GM18498 (cell line): ENCODE measurements around the gene AFF4.
"Not testable (repeated sequence)": the region's sequence is repeated elsewhere in the genome, so short reads cannot be mapped to it uniquely, and the experiment has no call there.

Experiments
- ATAC-seq: cut with Tn5 transposase; IDR thresholded peaks from one replicate; pipeline ENCODE4 v1.9.1; 2021; ENCODE audit warnings: mild to moderate bottlenecking, moderate library complexity; ENCODE audit not compliant: unreplicated experiment

AFF4 gene, protein sequence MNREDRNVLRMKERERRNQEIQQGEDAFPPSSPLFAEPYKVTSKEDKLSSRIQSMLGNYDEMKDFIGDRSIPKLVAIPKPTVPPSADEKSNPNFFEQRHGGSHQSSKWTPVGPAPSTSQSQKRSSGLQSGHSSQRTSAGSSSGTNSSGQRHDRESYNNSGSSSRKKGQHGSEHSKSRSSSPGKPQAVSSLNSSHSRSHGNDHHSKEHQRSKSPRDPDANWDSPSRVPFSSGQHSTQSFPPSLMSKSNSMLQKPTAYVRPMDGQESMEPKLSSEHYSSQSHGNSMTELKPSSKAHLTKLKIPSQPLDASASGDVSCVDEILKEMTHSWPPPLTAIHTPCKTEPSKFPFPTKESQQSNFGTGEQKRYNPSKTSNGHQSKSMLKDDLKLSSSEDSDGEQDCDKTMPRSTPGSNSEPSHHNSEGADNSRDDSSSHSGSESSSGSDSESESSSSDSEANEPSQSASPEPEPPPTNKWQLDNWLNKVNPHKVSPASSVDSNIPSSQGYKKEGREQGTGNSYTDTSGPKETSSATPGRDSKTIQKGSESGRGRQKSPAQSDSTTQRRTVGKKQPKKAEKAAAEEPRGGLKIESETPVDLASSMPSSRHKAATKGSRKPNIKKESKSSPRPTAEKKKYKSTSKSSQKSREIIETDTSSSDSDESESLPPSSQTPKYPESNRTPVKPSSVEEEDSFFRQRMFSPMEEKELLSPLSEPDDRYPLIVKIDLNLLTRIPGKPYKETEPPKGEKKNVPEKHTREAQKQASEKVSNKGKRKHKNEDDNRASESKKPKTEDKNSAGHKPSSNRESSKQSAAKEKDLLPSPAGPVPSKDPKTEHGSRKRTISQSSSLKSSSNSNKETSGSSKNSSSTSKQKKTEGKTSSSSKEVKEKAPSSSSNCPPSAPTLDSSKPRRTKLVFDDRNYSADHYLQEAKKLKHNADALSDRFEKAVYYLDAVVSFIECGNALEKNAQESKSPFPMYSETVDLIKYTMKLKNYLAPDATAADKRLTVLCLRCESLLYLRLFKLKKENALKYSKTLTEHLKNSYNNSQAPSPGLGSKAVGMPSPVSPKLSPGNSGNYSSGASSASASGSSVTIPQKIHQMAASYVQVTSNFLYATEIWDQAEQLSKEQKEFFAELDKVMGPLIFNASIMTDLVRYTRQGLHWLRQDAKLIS

DNA sequence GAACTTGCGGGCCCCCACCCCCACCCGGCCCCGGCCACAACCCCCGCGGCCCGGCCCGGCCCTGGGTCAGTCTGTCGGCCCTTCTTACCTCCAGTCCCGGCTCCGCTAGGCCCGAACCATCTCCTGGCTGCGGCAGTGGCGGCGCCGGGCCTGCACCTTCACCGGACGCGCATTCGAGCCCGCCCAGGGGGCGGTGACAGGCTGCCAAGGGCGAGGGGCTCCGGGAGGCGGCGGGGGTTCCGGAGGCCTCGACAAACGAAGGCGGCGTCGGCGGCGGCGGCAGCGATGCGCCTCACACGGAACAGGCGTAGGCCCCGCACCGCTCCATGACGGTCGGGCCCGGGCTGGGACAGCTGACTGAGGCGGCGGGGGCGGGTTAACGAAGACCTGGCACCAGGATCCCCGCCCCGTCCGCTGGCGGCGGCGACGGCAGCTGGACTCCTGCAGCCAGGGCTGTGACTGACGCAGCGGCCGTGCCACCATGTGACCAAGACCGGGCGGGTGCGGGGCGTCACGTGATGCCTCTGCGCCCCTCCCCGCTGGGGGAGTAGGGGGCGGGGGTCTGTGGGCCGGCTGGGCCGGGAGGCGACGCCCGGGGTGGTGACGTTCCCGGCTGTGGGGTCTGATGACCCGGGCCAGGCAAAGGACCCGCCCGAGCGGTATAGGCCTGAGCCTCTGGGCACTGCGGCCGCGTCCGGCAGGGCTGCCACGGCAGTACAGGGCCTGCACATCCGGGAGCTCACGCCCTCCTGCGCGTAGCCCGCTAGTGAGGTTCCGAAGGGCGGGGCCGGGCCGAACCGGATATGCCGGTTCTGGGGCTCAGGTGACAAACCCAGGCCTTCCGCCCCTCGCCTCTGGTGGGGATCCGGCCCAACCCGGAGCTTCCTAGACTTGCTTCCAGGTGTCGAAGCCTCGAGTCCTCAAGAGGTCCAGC lies at the start of gene AFF4:
AFF4 (minus strand) TSS at position 464 of the 934 bp plus-strand sequence. CDS start 26,445 bp downstream, outside the sequence.
- ATAC-seq: peak; percentile 95

DNA sequence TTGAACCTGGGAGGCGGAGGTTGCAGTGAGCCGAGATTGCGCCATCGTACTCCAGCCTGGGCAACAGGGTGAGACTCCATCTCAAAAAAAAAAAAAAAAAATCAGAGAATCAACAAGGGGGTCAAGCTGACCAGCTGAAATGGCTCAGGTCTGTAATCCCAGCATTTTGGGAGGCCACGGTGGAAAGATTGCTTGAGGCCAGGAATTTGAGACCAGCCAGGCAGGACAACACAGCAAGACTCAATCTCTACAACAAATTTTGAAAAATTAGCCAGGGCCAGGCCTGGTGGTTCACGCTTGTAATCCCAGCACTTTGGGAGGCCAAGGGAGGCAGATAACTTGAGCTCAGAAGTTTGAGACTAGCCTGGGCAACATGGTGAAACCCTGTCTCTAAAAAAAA lies 45.0 kb upstream of the AFF4 start:
- ATAC-seq: not testable (repeated sequence)

DNA sequence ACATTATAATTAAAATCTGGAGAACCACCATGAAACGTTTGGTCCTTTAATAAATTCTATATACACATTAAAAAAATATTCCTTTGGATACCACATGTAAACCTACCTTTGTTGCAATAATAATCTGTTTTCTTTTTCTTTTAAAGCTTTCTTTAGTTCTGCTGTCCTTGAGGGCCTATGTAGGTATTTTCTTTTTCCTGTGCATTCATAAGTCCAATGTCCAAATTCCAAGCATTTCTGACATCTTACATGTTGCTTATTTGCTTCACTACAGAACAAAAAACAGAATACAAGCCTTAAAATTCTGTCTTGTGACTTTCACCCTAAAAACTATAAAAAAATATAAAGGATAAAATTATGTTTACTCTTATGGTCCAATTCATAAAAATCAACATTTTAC lies 43.2 kb upstream of the AFF4 start:
- no peak for ATAC-seq

DNA sequence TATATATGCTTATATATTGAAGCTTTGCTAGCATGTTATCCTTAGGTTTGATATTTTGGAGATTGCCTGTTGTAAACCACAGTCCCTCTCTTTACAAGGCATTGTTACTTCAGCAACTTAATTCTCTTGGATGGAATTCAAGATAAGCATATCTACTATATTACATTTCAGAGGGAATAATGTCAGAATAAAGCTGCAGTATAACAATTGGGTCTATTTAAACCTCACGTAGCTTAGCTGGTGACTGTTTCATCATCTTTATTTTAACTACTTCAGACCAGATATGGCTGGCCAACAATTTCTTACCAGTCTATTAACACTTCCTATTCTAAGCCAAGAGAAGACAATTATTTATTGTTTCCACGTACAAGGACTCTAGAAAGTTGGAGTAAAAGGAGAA lies 35.8 kb upstream of the AFF4 start:
- ATAC-seq: no peak

DNA sequence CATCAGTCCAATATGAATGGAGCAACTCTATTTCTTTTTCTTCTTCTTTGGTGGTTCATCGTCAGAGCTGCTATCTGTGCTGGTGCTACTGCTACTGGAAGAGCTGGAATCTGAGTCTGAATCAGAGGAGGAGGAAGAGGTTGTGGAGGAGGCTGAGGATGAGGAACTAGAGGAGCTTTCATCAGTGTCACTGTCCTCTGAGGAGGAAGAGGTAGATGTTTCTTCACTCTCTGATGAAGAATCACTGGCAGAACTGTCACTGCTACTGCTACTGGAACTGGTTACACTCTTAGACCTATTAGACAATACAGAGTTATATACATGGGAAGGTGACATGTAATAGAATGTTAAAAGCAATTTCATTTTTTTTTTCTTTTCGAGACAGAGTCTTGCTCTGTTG lies 35.1 kb upstream of the AFF4 start:
- no peak for ATAC-seq

DNA sequence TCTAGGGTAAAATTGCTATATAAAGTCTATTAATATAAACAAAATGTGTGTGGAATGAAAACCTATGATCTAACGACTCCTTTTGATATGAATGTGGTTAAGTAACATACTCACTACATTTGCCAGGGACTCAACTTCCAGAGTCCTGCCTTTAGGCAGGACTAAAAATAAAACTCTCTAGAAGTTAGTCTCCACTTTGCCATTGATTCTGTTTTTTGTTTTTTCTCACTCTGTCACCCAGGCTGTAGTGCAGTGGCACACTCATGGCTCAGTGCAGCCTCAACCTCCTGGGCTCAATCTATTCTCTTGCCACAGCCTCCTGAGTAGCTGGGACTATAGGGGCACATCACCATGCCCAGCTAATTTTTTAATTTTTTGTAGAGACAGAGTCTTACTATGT lies 32.9 kb upstream of the AFF4 start:
- ATAC-seq: no peak

DNA sequence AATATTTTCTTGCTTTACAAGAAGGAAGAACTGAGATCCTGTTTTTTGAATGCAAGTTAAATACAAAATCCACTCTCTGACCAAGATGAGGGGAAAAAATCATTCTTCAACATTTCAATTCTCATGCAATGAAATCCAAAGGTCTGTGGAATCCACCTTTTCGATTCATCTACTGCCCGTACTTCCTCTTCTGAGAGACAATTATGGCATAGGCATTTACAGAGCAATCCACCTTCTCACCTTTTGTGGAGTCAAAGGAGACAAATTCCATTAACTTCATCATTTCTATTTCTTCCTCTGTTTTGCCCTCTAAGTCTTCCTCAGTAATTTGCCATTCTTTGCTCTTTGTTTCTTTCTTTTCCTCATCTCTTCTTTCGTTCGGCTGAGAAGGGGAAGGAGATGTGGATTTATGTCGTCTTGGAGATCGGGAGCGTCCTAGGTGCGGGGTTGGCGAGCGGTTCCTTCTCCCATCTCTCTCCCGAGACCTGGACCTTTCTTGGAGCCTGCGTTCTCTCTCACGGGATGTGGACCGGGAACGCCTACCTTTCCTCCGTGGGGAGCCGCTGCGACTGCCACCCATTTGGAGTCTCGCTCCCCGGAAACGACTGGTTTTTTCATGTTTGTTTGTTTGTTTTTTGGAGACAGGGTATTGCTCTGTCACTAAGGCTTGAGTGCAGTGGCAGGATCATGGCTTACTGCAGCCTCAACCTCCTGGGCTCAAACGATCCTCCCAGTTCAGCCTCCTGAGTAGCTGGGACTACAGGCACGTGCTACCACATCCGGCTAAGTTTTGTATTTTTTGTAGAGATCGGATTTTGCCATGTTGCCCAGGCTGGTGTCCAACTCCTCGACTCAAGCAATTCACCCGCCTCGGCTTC lies 24.3 kb upstream of the AFF4 start:
- no peak for ATAC-seq

DNA sequence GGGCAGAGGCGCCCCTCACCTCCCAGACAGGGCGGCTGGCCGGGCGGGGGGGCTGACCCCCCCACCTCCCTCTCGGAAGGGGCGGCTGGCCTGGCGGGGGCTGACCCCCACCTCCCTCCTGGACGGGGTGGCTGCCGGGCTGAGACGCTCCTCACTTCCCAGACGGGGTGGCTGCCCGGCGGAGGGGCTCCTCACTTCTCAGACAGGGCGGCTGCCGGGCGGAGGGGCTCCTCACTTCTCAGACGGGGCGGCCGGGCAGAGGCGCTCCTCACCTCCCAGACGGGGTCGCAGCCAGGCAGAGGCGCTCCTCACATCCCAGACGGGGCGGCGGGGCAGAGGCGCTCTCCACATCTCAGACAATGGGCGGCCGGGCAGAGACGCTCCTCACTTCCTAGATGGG lies 19.5 kb upstream of the AFF4 start:
- not testable (repeated sequence) for ATAC-seq

DNA sequence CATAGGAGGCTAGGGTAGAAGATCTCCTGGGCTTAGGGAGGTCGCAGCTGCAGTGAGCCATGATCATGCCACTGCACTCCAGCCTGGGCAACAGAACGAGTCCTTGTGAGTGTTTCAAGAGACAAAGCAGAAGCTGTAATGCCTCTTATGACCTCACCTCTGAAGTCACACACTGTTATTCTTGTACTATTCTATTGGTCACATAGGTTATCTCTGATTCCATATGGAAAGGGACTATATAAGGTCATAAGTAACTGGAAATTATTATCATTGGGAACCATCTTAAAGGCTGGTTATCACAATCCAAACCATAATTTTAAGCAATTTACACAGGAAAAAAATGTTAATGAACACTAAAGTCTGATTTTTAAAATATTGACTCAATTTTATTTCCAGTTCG lies 17.9 kb upstream of the AFF4 start:
- ATAC-seq: no peak

DNA sequence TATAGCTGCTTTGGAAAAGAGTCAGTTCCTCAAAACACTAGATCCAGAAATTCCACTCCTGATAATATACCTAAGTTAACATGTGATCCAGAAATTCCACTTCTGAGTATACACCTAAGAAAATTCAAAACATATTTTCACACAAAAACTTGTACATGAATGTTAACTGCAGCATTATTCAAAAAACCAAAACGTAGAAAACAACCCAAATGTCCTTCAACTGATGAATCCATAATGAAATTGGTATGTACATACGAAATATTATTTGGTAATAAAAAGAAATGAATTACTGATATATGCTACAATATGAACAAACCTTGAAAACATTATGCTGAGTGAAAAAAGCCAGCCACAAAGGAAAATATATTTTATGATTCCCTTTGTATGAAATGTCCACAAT lies 16.5 kb upstream of the AFF4 start:
- no peak for ATAC-seq

DNA sequence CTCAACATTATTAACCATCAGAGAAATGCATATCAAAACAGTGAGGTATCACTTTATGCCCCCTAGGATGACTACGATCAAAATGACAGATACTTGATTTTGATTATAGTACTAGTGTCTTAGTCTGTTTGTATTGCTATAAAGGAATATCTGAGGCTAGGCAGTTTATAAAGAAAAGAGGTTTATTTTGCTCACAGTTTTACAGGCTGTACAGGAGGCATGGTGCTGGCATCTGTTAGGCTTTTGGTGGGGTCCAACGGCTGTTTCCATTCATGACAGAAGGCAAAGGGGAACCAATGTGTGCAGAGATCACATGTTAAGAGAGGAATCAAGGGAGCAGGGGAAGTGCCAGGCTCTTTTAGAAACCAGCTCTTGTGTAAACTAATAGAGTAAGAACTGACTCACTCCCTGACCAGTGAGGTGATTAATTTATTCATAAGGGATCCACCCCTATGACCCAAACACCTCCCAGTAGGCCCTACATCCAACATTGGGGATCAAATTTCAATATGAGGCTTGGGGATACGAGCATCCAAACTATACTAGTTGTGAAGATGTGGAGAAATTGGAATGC lies 16.0 kb upstream of the AFF4 start:
- ATAC-seq: no peak

DNA sequence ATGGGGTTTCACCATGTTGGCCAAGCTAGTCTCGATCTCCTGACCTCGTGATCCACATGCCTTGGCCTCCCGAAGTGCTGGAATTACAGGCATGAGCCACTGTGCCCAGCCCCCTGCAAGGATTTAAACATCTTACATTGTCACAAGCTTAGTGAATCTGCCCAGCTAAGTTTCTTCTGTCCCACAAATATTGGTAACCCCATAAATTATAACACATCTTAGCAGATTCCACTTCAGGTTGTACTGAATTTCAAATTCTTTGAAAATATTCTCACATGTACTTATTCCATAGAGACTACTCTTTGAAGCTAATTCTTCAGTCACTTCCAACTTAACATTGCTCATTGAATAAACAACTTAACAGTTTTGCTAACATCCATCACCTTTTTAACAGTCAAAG lies 13.4 kb upstream of the AFF4 start:
- ATAC-seq: no peak

DNA sequence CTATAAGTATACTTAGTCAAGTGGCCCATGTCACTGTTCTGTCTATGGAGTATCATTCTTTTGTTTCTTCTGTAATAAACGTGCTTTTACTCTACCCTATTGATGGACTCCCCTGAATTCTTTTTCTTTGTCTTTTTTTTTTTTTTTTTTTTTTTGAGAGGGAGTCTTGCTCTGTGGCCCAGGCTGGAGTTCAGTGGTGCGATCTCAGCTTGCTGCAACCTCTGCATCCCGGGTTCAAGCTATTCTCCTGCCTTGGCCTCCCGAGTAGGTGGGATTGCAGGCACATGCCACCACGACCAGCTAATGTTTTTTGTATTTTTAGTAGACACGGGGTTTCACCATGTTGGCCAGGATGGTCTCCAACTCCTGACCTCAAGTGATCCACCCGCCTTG lies 9.0 kb upstream of the AFF4 start:
- not testable (repeated sequence) for ATAC-seq

DNA sequence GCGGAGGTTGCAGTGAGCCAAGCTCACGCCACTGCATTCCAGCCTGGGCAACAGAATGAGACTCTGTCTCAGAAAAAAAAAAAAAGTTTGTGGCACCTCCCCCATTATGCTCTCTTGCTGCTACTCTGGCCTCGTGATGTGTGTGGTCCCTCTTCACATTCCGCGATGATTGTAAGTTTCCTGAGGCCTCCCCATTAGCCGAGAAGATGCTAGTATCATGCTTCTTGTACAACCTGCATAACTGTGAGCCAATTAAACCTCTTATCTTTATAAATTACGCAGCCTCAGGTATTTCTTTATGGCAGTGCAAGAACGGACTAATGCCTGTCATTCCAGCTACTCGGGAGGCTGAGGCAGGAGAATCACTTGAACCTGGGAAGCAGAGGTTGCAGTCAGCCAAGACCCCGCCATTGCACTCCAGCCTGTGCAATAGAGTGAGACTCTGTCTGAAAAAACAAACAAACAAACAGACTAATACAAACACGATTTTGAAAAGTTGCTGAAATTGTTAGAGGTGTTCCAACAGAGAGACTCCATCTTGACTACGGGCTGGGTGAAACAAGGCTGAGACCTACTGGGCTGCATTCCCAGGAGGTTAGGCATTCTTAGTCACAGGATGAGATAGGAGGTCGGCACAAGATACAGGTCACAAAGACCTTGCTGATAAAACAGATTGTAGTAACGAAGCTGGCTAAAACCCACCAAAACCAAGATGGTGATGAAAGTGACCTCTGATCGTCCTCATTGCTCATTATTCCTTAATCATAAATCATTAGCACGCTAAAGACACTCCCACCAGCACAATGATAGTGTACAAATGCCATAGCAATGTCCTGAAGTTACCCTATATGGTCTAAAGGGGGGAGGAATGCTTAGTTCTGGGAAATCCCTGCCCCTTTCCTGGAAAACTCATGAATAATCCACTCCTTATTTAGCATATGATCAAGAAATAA lies 8.3 kb upstream of the AFF4 start:
- no peak for ATAC-seq

DNA sequence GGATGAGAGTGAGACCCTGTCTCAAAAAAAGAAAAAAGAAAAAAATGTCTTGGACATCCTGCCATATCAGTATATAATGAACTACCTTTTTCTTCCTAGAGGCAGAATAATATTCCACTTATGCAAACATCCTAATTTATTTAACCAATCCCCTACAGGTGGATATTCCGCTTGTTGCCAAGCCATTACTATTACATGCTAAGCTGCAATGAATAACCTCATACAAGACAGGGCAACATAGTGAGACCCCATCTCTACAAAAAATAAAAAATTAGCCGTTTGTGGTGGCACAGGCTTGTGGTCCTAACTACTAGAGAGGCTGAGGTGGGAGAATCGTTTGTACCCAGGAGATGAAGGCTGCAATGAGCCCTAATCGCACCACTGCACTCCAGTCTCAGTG lies 1.7 kb upstream of the AFF4 start:
- ATAC-seq: no peak

DNA sequence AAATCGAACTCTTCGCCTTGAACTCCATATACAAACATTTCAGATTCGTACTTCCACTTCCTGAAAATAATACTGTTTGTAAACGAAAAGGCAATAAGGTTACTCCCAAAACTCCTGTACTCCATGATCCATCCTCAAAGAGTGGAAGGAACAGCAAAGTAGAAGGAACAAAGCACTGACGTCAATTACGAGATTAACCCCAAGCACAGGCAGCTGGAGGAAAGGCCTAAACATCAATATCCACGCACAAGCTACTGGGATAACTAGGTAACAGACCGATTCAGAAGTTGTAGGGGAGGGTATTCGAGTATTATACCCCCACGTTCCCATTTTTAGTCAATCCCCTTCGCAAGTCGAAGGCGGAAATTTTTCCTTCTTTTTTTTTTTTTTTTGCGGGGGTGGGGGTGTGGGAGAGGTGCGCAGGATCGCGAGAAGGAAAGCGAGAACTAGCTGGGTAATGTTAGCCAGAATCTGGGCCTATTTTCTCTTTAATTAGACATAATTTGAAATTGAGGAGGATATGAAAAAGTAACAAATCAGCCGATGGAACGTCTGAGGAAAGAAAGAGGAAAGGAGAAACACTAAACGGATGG lies 909 bp downstream of the AFF4 start:
- ATAC-seq: no peak

DNA sequence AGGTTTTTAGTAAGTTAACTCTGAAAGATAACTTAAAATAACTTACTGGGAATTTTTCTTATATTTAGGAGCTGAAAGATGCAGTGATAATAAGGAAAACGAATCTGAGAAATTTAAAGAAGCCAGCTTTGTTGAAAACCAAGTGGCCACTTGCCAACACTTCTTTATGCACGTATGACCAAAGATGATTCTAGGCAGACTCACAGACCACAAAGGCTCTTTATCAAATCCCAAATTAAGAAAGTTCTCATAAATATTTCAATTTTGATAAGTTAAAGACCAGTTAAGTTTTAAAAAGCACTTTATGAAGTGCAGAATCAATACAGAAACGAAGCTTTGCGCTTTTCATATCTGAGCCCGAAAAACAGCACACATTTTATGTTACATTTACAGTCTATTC lies 1.5 kb downstream of the AFF4 start:
- ATAC-seq: no peak
